Uterus (tissue), 2 donors: Measurements from ENCODE around the gene COL5A1.

Experiments
- POLR2A ChIP-seq, 2 donors: fragments of 450-650 bp; IDR thresholded peaks; one replicate each; pipeline ENCODE4 v1.6.1; 2016; ENCODE audit warnings: antibody characterized with exemption in 2 of 2, mild to moderate bottlenecking in 1 of 2, moderate library complexity in 1 of 2
- TF ChIP-seq, protein P1 (sequence below), 4 experiments: fragments of 200-600 bp in 2 of 4; fragments of 450-650 bp in 2 of 4; sonication (generic) in 2 of 4; IDR thresholded peaks; one replicate each; pipeline ENCODE4 v1.5.1; 2016 to 2019; ENCODE audit warnings: antibody characterized with exemption in 4 of 4, mild to moderate bottlenecking in 2 of 4, moderate library complexity in 1 of 4

DNA sequence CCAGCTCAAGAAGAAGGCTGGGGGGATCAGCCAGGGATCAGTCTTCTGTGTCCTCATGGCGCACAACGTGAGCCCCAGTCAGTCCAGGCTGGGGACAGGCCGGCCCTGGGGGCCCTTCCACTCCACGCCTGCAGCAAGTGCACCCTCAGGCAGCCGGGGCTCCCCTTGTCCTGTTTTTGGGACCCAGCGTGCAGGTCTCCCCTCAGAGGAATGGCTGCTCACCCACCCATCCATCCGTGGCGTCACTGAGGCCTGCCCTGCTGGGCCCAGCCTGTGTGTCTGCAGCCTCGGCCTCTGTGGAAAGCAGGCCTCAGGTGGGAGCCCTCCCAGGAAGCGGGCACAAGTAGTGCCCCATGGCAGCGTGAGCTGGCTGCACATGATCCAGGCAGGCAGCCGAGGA lies 186.4 kb downstream of the COL5A1 start:
- TF ChIP-seq, protein P1, sequence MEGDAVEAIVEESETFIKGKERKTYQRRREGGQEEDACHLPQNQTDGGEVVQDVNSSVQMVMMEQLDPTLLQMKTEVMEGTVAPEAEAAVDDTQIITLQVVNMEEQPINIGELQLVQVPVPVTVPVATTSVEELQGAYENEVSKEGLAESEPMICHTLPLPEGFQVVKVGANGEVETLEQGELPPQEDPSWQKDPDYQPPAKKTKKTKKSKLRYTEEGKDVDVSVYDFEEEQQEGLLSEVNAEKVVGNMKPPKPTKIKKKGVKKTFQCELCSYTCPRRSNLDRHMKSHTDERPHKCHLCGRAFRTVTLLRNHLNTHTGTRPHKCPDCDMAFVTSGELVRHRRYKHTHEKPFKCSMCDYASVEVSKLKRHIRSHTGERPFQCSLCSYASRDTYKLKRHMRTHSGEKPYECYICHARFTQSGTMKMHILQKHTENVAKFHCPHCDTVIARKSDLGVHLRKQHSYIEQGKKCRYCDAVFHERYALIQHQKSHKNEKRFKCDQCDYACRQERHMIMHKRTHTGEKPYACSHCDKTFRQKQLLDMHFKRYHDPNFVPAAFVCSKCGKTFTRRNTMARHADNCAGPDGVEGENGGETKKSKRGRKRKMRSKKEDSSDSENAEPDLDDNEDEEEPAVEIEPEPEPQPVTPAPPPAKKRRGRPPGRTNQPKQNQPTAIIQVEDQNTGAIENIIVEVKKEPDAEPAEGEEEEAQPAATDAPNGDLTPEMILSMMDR (IDR thresholded peaks at IDR 0.05): no peak
- TF ChIP-seq POLR2A (IDR thresholded peaks at IDR 0.05): no peak
